NCI-H524 treated with DMSO at 0.1 percent for 48 hours (cell line): ENCODE results near the gene PAQR7.

ENCODE experiments used
- DNase-seq: peaks from one replicate; lab custom pipeline; 2025; lab: John Stamatoyannopoulos, UW

The PAQR7 gene

GRCh38 chr1:25874209-25874608 is 1.3 kb downstream of the PAQR7 start:
- no peak for DNase-seq

DNA sequence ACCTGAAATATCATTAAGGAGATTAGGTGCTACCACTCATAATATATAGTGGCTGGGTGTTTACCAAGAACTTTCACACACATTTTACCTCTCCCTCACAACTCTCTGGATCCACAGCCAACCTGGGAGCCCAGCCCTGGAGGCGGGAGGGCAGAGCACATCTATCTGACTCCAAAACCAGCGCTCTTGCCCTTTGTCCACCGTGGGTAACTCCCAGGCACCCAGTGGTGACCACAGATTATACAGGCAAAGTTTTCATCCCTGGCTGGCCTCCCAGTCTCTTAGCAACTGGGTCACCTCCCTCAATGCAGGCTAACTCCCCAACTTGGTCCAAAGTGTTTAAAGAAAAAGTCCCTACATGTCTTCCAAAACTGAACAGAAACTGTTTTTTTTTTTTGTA is 2.4 kb downstream of the PAQR7 start:
- DNase-seq, result no peak

GRCh38 chr1:25872713-25873112 is 2.8 kb downstream of the PAQR7 start:
- no peak for DNase-seq

DNA sequence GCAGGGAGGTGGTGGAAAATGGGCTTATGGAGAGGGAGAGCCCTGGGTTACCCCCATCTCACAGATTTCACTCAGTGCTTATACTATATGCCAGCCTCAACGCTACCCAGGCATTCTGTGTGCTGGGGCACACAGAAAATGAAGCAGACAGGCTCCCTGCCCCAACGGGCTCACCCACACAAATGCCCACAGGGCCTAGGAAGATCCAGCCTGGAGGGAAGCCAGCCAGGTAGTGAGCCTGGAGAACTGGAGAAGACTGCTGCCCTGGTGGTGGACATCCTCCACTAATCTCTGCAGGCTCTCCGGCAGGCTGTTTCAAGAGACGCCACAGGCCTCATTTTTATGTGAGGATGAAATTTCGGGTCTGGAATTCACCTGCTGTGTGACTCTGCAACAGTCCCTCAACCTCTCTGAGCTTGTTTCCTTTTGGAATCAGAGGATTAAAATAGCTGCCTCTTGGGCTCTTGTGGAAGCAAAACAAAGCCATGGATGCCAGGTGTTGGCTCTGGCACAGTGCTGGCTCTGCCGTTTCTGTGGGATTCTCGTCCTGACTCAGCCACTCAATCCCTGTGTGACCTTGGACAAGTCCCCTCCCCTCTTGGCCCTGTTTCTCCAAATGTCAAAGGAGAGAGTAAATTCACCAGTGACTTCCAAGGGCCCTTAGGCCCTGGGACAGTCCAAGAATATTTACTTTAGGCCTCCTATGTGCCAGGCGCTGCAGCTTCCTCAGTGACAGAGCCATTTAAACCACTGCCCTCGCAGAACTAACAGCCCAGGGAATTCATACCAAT is 3.6 kb downstream of the PAQR7 start:
- DNase-seq, result no peak

- DNase-seq, result no peak
Observed at GRCh38 chr1:25871086-25871703, 4.3 kb downstream of the PAQR7 start.

- no peak for DNase-seq
Observed at GRCh38 chr1:25870614-25871013, 4.9 kb downstream of the PAQR7 start.

- no peak for DNase-seq
Observed at GRCh38 chr1:25869909-25870606, 5.5 kb downstream of the PAQR7 start.

DNA sequence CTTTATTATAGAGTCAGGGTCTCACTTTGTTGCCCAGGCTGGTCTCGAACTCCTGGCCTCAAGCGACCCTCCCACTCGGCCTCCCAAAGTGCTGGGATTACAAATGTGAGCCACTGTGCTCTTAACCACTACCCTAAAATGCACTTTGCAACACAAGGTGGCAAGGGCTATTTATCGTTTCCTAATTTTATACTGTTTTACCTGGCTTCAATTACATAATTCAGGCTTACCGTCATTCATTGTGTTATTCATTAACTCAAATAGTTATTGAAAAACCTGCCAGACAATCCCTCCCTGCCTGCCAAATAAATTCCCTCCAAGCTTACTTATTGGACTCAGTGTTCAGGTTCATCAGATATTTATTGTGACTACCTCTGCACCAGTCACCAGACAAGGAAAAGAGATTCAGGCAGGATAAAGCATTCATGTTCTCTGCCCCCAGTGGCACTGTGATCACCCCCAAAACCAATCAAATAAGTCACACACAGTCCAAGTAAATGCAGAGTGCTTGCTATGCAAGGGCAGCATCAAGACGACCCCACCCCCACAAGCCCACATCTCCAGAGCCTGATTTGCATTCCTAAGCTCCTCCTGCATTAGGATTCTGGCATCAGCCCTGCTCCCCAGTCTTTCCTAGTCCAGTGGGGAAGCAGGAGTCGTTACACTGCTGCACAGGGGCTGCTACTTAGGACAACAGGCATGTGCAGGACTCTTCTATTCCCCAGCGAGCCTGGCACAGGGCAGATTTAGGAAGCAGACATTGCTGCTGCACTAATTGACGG is 8.1 kb downstream of the PAQR7 start:
- DNase-seq, result no peak

- DNase-seq, result no peak
Observed at GRCh38 chr1:25866288-25866687, 9.2 kb downstream of the PAQR7 start.

- no peak for DNase-seq
Observed at GRCh38 chr1:25864434-25864833, 11.1 kb downstream of the PAQR7 start.

GRCh38 chr1:25863486-25864262 is 11.8 kb downstream of the PAQR7 start:
- DNase-seq, result no peak

DNA sequence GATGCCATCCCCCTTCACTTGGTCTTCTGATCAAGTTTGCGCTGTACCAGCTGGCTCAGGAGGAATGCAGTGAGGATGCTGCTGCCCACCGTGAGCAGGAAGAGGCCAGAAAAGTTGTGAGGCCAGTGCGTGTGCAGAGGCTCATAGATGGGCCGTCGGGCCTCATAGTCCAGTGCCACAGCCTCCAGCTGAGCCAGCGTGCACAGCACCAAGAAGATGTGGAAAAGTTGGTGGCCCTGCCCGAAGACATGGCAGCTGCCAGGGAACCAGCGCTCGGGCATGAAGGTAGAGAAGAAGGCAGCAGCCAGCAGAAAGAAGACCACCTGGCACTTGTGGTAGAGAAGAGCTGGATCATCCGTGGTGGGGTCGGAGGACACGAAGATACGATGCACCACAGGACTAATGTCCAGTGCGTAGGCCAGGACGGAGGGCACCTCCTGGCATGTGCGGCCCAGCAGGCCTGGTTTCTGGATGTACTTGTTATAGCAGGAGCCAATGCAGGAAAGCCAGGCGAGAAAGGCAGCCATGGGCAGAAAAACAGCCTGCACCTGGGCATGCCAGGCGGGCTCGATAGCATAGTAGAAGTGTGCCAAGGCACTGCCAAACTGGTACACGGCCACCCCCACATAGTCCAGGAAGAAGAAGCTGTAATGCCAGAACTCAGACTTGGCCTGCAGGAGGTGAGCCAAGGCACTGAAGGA is 12.6 kb downstream of the PAQR7 start:
- DNase-seq, result no peak

GRCh38 chr1:25861316-25862286 is 13.9 kb downstream of the PAQR7 start:
- no peak for DNase-seq

DNA sequence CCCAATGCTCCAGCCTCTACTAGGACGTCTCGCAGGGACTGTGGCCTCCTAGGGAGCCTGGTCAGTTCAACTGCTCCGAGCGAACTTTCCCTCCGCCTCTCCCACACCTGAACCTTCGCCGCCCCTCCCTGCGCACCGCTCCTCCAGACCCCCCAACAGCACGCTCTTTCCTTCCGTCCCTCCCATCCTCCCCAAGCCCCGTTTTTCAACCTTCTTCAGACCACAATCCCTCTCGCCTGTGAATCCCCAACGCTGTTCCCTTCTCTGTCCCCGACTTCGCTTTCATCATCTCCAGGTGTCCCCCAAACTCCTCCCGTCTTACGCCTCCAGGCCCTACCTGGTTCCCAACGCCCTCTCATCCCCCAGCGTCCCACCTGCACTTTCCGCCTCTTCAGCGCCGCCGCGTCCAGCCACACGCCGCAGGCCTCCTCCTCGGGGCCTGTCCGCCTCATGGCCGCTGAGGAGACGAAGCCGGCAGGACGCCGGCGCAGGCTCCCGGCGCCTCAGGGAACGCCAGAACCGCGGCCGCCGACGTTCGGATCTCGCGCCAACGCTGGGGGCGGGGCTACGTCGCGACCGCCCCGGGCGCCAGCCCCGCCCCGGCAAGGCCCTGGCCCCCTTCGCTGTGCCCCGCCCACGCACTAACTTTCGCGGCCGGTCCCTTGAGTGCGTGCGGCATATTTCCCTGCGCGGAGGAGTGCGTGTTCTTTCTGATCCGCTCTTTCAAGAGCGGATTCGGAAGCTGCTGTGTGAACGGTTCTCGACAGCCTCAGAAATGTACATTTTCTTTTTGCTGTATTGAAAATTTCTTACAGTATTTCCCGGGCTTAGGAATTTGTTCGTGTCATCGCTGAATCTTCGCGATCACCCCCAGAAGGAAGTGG is 16.4 kb downstream of the PAQR7 start, which contains the start of gene AUNIP:
AUNIP (minus strand) TSS at position 552 of the 884 bp plus-strand sequence; CDS start at position 452, 100 bp downstream.
- DNase-seq, result no peak

DNA sequence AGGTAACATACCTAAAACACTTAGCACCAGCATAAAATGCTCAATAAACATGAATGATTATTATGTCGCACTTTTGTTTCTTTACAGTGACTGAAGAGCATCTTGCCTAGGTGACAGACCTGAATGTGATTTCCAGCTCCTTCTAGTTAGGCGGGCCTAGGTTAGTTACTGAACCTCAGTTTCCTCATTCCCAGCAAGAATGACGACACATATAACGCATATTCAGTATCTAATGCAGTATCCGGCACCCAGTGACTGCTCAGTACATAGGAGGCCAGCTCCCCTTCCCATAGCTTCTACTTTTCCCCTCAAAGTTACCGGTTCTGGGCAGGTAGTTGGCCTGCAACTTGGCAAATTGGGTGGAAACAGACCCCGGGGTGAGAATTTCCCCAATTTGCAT is 17.0 kb downstream of the PAQR7 start:
- DNase-seq, result no peak

DNA sequence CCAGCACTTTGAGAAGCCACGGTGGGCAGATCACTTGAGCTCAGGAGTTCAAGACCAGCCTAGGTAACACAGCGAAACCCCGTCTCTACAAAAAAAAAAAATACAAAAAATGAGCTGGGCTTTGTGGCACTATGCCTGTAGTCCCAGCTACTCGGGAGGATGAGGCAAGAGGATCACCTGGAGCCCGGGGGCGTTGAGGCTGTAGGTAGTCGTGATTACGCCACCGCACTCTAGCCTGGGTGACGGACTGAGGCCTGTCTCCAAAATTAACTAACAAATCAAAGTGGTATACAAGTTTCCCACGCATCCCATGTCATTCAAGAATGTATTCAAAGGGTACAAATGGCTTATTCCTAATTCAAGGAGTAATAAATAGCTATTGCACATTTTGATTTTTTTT is 18.7 kb downstream of the PAQR7 start:
- no peak for DNase-seq

DNA sequence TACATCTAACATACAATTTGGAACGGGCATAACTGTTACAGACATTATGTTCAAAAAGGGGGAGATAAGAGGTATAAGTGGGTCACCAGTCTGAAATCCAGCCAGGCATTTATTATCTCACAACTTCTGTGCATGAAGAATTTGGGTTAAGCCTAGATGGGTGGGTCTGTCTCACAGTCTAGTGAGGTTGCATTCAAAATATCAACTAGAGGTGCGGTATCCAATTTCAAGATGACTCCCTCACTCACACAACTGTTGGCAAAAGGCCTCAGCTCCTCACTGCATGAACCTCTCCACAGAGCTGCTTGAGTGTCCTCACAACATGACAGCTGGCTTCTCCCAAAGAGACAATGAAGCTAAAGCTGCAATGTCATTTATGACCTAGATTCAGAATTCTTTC is 21.0 kb downstream of the PAQR7 start:
- no peak for DNase-seq

DNA sequence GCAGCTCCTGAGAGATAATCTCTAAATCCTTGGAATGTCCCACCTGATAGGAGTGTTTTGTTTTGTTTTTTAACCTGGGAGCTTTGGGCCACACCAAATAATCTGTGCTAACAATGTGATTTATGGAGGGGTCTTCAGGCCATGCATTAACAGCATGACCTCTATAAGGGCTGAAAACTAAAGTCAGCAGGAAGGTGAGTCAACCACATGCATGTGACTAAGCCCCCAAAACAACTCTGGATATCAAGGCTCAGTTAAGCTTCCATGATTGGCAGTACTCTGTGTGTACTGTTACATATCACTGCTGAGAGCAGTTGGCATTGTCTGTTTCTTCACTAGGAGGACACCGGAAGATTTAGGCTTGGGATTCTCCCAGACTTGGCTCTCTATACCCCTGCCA is 27.0 kb downstream of the PAQR7 start:
- DNase-seq, result no peak

- DNase-seq, result no peak
Observed at GRCh38 chr1:25847929-25848328, 27.6 kb downstream of the PAQR7 start.
